ENCODE data around the gene TULP4.
"Not testable (repeated sequence)": the region's sequence is repeated elsewhere in the genome, so short reads cannot be mapped to it uniquely, and the experiment has no call there.

The TULP4 gene

DNA sequence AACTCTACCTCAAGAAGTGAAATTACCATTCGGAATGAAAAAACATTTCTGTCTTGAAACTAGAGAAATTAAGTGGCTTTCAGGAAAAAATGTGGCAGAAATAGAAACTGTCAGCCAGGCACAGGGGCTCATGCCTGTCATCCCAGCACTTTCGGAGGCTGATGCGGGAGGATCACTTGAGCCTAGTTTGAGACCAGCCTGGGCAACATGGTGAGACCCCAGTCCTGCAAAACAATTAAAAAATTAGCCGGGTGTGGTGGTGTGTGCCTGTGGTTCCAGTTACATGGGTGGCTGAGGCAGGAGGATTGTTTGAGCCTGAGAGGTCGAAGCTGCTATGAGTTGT, 240.5 kb downstream of the TULP4 start:
- no peak for DNase-seq

DNA sequence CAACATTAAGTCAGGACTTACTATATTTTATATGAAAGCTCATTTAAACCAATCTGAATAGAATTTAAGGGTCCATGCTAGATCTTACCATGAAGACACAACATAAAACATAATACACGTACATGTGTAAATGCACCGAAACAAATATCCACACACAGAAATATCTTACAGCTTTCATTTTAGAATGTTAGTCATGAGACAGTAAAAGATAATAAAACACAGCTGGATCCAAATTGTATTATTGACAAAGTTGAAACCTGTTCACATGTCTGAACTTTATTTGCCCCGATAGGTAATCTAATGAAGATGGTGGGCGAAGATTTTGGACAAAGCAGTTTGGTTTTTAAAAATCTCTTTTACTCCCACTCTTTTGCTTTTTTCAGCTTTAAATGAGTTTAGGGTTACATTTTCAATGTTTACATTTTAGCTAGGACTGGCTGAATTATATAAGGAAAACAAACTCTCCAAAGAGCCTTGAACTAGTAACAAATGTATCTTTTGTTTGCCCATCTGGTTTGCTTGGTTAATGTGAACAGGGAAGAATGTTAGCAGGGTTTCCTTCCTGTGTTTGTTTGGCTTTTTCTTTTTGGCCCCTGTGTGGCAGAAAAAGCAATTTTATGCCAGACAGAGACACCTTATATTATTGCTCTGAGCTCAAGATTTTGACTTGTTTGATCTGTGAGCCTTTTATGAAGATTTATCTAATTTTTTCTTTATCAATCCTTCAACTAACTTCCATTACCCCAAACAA, 242.5 kb downstream of the TULP4 start:
- no peak for DNase-seq

DNA sequence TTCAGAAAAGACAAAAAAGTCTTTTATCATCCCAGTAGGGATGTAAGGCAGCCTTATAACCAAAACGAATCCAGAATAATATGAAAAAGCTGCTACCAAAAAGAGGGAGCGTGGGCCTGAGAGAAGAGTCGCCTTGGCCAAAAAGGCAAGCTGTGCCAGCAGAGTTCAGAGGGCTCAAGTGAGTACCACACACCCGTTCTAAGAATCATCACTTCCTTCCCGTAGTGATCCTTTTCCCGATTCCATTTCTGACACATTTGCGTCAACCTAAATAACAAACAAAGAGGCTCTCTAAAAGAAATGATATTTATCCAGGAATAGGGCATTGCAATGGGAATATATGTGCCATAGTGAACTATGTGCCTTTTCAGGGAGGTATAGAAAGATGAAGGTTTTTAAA, 243.8 kb downstream of the TULP4 start:
- DNase-seq, result no peak

DNA sequence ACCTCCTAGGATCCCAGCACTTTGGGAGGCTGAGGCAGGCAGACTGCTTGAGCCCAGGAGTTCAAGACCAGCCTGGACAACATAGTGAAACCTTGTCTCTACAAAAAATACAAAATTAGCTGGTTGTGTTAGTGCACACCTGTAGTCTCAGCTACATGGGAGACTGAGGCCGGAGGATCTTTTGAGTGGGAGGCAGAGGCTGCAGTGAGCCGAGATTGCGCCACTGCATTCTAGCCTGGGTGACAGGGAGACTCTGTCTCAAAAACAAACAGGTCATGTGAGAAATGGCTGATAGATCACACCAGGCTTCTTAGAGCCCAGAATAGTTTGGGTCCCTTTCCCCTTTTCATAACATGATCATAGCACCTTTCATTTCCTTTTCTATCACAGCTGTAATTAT, 244.8 kb downstream of the TULP4 start:
- not testable (repeated sequence) for DNase-seq

DNA sequence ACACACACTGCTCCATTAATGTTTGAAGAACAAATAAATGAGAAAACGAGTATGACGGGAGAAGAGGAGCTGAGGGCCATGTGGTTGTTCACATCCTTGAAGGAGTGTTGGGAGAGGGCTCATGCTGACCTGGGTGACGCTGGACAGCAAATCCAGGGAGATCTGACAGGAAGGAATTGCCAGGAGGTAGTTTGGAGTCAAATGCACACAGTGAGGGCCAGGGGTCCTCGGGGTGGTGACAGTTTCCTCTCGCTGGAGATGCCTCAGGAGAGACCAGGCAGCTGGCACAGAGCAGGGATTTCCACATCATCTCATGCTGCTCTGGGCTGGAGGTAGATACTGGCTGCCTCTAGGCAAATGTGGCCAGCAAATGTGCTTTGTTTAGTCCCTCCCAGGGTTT, 245.7 kb downstream of the TULP4 start:
- DNase-seq, result no peak

DNA sequence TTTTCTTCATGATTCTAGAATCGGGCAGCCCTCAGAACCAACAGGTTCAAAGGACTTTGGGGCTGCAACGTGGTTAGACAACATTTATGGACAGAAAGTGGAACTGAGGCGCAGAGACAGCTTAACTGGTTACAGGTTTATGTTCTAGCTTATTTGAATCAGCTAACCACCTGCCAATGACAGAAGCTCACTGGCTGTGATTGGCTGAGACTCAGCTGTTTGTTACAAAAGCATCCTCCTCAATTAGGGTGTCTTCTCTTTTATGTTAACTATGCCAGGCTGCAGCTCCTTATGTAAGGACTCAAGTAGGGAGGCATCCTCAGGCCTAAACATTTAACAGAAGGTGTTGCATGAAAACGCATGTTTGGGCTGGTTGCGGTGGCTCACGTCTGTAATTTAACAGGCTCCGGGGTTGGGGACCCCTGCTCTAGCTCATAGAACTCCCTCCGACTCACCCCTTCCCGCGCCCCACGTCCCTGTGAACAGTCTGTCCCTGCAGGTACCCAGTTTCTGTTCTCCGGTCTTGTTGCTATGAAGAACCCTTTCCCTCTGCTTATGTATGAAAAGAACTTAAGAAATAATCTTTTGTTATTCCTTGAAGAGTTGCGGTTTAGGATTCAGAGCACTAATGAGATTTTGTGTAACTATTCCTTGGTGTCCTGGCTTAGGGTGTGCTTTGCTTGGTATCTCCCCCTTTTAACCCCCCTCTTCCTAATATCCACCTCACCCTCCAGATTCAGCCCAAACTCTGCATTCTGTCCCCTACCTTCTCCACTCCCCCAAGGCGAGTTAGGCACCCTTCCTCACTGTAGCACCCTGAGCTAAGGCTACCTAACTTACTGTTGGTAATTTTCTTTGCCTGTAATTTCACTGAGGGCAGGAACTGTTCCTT, 246.4 kb downstream of the TULP4 start:
- peak in 1 of 51 donors; percentile 15 for DNase-seq

DNA sequence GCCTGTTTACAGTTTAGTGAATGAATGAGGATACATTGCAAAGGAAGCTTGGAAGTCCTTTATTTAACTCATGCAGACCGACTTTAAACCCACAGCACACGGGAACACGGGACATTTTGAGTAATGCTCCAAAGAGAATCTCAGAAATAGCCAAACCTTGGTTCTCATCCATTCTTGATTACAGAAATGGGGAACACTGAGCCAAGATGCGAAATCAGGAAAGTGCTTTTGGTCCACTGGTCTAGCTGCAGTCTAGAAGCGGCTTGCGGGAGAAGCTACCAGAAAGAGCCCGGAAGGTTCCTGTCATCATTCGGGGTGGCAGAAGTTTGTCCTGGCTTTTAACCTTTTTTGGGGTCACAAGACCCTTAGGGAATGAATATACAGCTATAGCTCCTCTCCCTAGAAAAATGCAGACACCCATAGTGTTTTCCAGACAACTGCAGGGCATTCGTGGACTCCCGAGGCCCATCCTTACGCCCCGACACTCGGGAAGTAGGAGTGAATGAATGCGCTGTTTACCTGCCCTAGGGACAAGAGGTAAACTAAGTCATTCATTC, 247.2 kb downstream of the TULP4 start:
- no peak for DNase-seq

DNA sequence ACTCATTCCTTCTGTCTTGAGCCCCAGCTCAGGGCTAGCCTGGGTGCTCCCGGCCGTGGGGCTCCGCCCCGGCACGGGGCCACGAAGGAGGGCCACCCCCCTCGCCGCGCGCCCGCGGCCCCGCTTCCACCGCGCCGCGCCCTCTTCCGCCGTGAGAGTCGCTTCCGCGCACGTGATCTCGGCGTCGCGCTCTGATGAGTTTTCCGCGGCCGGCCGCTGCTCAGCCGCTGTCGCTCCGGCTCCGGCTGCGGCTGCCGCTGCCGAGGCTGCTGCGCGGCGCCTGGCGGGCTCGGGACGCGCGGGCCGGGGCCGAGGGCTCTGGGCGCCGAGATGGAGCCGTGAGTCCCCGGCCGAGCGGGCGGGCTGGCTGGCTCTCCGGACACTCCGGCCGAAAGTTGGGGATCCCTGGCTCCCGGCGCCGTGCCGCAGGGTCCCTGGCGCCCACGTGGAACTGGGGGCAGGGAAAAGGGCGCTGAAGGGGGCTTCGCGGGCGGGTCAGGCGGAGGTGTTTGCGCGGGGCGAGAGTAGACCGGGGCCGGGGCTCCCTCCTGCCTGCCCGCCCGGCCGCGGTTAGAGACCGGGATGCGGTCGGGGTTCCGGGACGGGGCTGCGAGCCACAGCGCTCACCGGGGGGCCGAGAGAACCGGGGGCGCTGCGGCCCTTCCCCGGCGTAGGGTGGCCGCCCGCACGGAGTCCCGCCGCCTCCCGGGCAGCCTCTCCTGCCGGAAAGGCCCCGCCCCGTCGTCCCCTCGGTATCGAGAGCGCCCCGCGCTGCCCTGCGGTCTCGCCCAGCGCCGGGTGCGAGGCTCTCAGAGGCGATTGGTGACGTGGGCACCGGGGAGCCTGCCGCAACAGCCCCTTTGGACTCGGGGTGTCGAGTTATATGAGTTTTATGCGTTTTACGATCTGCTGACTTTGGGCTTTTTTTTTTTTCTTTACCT, 247.9 kb downstream of the TULP4 start, which contains the start of gene TMEM181:
Gene TMEM181 (plus strand): TSS at position 197 of the 941 bp plus-strand sequence. CDS start 134 bp downstream, at position 331.
- peak in 50 of 51 donors; percentile 14 to 86 (median 66) for DNase-seq

DNA sequence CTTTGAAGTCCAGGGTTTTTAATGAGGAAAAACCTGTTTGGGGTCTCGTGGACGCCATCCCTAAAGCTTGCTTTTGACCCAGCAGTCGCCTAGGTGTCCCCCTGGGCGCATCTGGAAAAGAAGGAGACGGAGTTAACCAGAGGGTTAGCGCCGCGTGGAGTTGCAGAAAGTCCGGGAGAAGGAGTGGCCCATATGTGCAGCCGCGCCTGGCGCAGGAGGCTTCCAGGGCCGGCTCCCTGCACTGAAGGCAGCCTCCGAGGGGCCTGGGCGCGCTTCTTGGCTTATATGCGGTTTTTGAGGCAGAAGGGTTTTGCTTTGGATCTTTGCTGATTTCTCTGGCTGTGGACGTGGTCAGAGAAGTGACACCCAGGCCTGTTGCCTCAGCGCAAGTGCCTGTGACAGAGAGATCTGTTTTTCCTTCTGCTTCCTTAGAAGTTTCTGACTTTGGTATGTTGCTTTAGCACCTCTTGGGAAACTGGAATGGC, 248.6 kb downstream of the TULP4 start:
- no peak for DNase-seq
